Endothelial cell of umbilical vein (primary cell): Measurements from ENCODE around the gene OLA1.

ENCODE experiments used
- CTCF ChIP-seq, 2 donors: IDR thresholded peaks; 1 replicate in 1 of 2; 2 replicates in 1 of 2; pipeline ENCODE4 v1.5.1; 2011; ENCODE audit warnings: low read length in 2 of 2, mild to moderate bottlenecking in 2 of 2, moderate library complexity in 2 of 2, control low read depth in 1 of 2, inconsistent platforms in 1 of 2, low read depth in 1 of 2; ENCODE audit not compliant: insufficient read depth in 1 of 2; ENCODE audit errors: extremely low read depth in 1 of 2
- POLR2A ChIP-seq: IDR thresholded peaks from 2 replicates; pipeline ENCODE4 v1.6.1; 2012; ENCODE audit warnings: low read depth, mild to moderate bottlenecking, control low read depth, low read length

GRCh38 chr2:174027956-174028355 is 220.4 kb downstream of the OLA1 start:
- TF ChIP-seq POLR2A (no peak), CTCF (IDR thresholded peaks at IDR 0.05; ENCODE audit: extremely low read depth in 1 of 2, insufficient read depth in 1 of 2, low read depth in 1 of 2, low read length in 2 of 2) (no peak)
